CD4-positive, alpha-beta memory T cell (primary cell): Measurements from ENCODE around the gene C1S. TPM values are rescaled to one million over a fixed set of nuclear protein-coding genes. Genes with fewer than 3 reads are reported as not detected.

ENCODE experiments used
- CTCF ChIA-PET: fragments of 350-600 bp; sonication (Branson Sonifier 250); formaldehyde crosslinking; loops from one replicate; lab custom pipeline; 2021; ENCODE audit warnings: inconsistent platforms; ENCODE audit not compliant: partially characterized antibody; lab: Charles Lee
- POLR2A ChIA-PET: fragments of 350-600 bp; sonication (Branson Sonifier 250); formaldehyde crosslinking; loops from one replicate; lab custom pipeline; 2021; ENCODE audit not compliant: partially characterized antibody; lab: Charles Lee
- DNase-seq, 5 donors: peaks; one replicate each; pipeline versions ENCODE4 v3.0.0 to v3.0.0-alpha.2; 2020 to 2022; ENCODE audit warnings: mixed read lengths in 1 of 5
- H3K27ac ChIP-seq: one replicate; pipeline ENCODE4 v1.7.0; 2013; ENCODE audit warnings: low read depth, low read length
- H3K27me3 ChIP-seq: 2 replicates; pipeline ENCODE4 v1.7.0; 2013; ENCODE audit warnings: mild to moderate bottlenecking, low read length, moderate library complexity; ENCODE audit not compliant: insufficient read depth
- H3K36me3 ChIP-seq: 2 replicates; pipeline ENCODE4 v1.7.0; 2013; ENCODE audit warnings: mild to moderate bottlenecking, low read length, moderate library complexity; ENCODE audit not compliant: insufficient read depth
- H3K4me1 ChIP-seq: 2 replicates; pipeline ENCODE4 v1.7.0; 2013; ENCODE audit warnings: mild to moderate bottlenecking, low read length, moderate library complexity; ENCODE audit not compliant: insufficient read depth
- H3K4me3 ChIP-seq, 2 donors: one replicate each; pipeline ENCODE4 v1.7.0; 2013; ENCODE audit warnings: low read length in 2 of 2, mild to moderate bottlenecking in 1 of 2
- H3K9me3 ChIP-seq, 2 donors: one replicate each; pipeline ENCODE4 v1.7.0; 2013; ENCODE audit warnings: low read length in 2 of 2, control low read depth in 1 of 2; ENCODE audit not compliant: control insufficient read depth in 1 of 2
- H3K27ac Mint-ChIP-seq, 7 donors: one replicate each; pipeline ENCODE4 v1.8.0; 2020 to 2021; ENCODE audit warnings: mixed read lengths in 7 of 7, mild to moderate bottlenecking in 6 of 7, inconsistent platforms in 3 of 7, moderate library complexity in 3 of 7
- H3K27me3 Mint-ChIP-seq, 2 donors: one replicate each; pipeline ENCODE4 v1.8.0; 2020 to 2021; ENCODE audit warnings: mixed read lengths in 2 of 2
- H3K36me3 Mint-ChIP-seq, 2 donors: one replicate each; pipeline ENCODE4 v1.8.0; 2020 to 2021; ENCODE audit warnings: mixed read lengths in 2 of 2, inconsistent platforms in 1 of 2, mild to moderate bottlenecking in 1 of 2
- H3K4me1 Mint-ChIP-seq, 4 donors: one replicate each; pipeline ENCODE4 v1.8.0; 2020 to 2021; ENCODE audit warnings: mixed read lengths in 4 of 4, mild to moderate bottlenecking in 1 of 4
- H3K4me3 Mint-ChIP-seq, 8 donors: one replicate each; pipeline ENCODE4 v1.8.0; 2020 to 2021; ENCODE audit warnings: mixed read lengths in 8 of 8, mild to moderate bottlenecking in 7 of 8, moderate library complexity in 6 of 8, inconsistent platforms in 3 of 8
- H3K9me3 Mint-ChIP-seq, 8 donors: one replicate each; pipeline ENCODE4 v1.8.0; 2020 to 2021; ENCODE audit warnings: mixed read lengths in 8 of 8, mild to moderate bottlenecking in 5 of 8, inconsistent platforms in 3 of 8, moderate library complexity in 1 of 8
- intact Hi-C: fragments of 100-400 bp; cut with micrococcal nuclease; formaldehyde crosslinking; loops from one replicate; pipeline ENCODE4 v1.15.1; 2023
- polyA plus RNA-seq, 2 donors: library from polyadenylated mRNA; unstranded; fragments of 300-500 nt; fragmentation: Illumina TruSeq; gene quantifications; one replicate each; pipeline ENCODE4 v1.2.3, GENCODE V29; 2021
- total RNA-seq, 2 experiments: library from RNA; stranded (reverse); gene quantifications; one replicate each; pipeline ENCODE4 v1.2.3, GENCODE V29; 2021

C1S gene
- total and polyA plus RNA-seq, 4 experiments from 2014 or later: 1.3 to 2.6 TPM; not detected in 2

- Mint-ChIP-seq H3K4me3 (peak within 1 kb of the TSS; percentile 70 to 90 (median 86)), H3K36me3 (peaks cover 0 to 3% of the 10 kb centered on the region in 2 donors), H3K4me1 (peaks cover 6 to 12% (median 8%) of the 10 kb centered on the region in 4 donors), H3K27me3 (no peaks in the 10 kb centered on the region), H3K9me3 (peaks cover 0 to 1% (median 0%) of the 10 kb centered on the region in 8 donors), H3K27ac (peak within 1 kb of the TSS in 5 of 7 donors; percentile 57 to 89 (median 84))
- Histone ChIP-seq H3K4me3 (peak within 1 kb of the TSS in 1 of 2 donors; percentile 56), H3K9me3 (no peaks in the 10 kb centered on the region), H3K27me3 (no peaks in the 10 kb centered on the region), H3K36me3 (no peaks in the 10 kb centered on the region), H3K4me1 (peaks cover 15% of the 10 kb centered on the region), H3K27ac (peak within 1 kb of the TSS; percentile 44)
- CTCF ChIA-PET: interaction anchor here (0.8 to 2.7 kb wide), 12 partner anchors 10 to 223 kb away, joined by 3 to 26 read pairs (median 3); partner anchors contain the start of genes C1RL, RNU7-1 and TPI1
- peak; percentile 60 to 71 (median 63) for DNase-seq
- POLR2A ChIA-PET: interaction anchor here (1.0 to 2.3 kb wide), 3 partner anchors 16 to 219 kb away, joined by 3 to 7 read pairs (median 6); partner anchors contain the start of genes C12orf57, RNU7-1 and SPSB2
- intact Hi-C loops: loop anchor here (1.0 to 5.0 kb wide), 4 partner anchors 75 to 223 kb away; partner anchors contain the start of genes C12orf57 and LPCAT3
Observed at GRCh38 chr12:7092229-7092985, 31.9 kb downstream of the C1S start, which contains the start of gene C1R. Gene C1R, minus strand, starts transcription at chr12:7092445. Its CDS starts 57 bp downstream, at chr12:7092388.

DNA sequence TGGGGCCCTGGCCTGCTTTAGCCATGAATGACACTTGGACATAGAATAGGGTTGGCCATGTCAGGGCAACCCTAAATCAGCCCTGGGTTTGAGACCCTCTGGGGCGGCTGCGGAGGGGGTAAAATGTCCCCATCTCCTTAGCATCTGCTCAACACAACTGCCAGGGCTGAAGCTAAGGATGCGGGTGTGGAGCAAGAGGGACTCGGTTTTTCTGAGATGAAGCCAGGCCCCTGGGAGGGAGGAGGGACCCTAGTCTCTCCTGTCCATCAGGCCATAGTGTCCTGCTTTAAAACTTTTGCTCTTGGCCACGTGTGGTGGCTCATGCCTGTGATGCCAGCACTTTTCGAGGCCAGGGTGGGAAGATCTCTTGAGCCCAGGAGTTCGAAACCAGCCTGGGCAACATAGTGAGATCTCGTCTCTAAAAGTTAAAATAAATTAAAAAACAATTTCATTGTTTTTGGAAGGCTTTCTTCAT, 32.5 kb downstream of the C1S start:
- peaks cover 0 to 1% (median 0%) of the 10 kb centered on the region in 8 donors for H3K9me3 Mint-ChIP-seq
- no peaks in the 10 kb centered on the region for H3K27me3 Mint-ChIP-seq
- no peak for DNase-seq
- peaks cover 6 to 12% (median 8%) of the 10 kb centered on the region in 4 donors for H3K4me1 Mint-ChIP-seq
- intact Hi-C loops: loop anchor here (1.0 to 5.0 kb wide), 4 partner anchors 76 to 224 kb away; partner anchors contain the start of genes C12orf57 and LPCAT3
- peak overlapping the region in 2 of 8 donors; percentile 38 to 43 for H3K4me3 Mint-ChIP-seq
- no peak overlapping the region for H3K27ac ChIP-seq
- peak overlapping the region in 1 of 7 donors; percentile 57 for H3K27ac Mint-ChIP-seq
- ChIA-PET CTCF (interaction anchor here (0.8 to 2.7 kb wide), 12 partner anchors 10 to 224 kb away, joined by 3 to 26 read pairs (median 3); partner anchors contain the start of genes C1RL, RNU7-1 and TPI1), POLR2A (interaction anchor here (1.0 to 2.3 kb wide), 3 partner anchors 15 to 220 kb away, joined by 3 to 7 read pairs (median 6); partner anchors contain the start of genes C12orf57, RNU7-1 and SPSB2)
- no peaks in the 10 kb centered on the region for H3K36me3 ChIP-seq
- no peaks in the 10 kb centered on the region for H3K27me3 ChIP-seq
- H3K36me3 Mint-ChIP-seq: peaks cover 0 to 3% of the 10 kb centered on the region in 2 donors
- peaks cover 15% of the 10 kb centered on the region for H3K4me1 ChIP-seq
- no peak overlapping the region for H3K4me3 ChIP-seq
- no peaks in the 10 kb centered on the region for H3K9me3 ChIP-seq

- Mint-ChIP-seq H3K27me3 (no peaks in the 10 kb centered on the region), H3K27ac (peak overlapping the region in 1 of 7 donors; percentile 65), H3K9me3 (peaks cover 0 to 1% (median 0%) of the 10 kb centered on the region in 8 donors), H3K4me3 (no peak overlapping the region), H3K36me3 (peaks cover 3 to 6% of the 10 kb centered on the region in 2 donors), H3K4me1 (peaks cover 6 to 12% (median 8%) of the 10 kb centered on the region in 4 donors)
- Histone ChIP-seq H3K27ac (no peak overlapping the region), H3K9me3 (no peaks in the 10 kb centered on the region), H3K27me3 (no peaks in the 10 kb centered on the region), H3K4me3 (no peak overlapping the region), H3K36me3 (no peaks in the 10 kb centered on the region), H3K4me1 (peaks cover 15% of the 10 kb centered on the region)
- intact Hi-C loops: loop anchor here (5.0 kb wide), 1 partner anchor 76 kb away; the partner anchor contains the start of gene LPCAT3
- CTCF ChIA-PET: interaction anchor here (1.0 to 2.7 kb wide), 9 partner anchors 12 to 224 kb away, joined by 3 to 26 read pairs (median 6); partner anchors contain the start of genes C1RL and TPI1
- DNase-seq: no peak
- POLR2A ChIA-PET: interaction anchor here (0.8 to 2.3 kb wide), 5 partner anchors 9 to 220 kb away, joined by 3 to 7 read pairs (median 3); partner anchors contain the start of genes C12orf57, RNU7-1 and SPSB2
Observed at GRCh38 chr12:7093486-7093885, 33.0 kb downstream of the C1S start.

- POLR2A ChIA-PET: interaction anchor here (0.8 to 2.3 kb wide), 5 partner anchors 9 to 221 kb away, joined by 3 to 7 read pairs (median 3); partner anchors contain the start of genes C12orf57, RNU7-1 and SPSB2
Observed at GRCh38 chr12:7093892-7094291, 33.4 kb downstream of the C1S start.

GRCh38 chr12:7096006-7096932, 35.8 kb downstream of the C1S start:
- Histone ChIP-seq H3K4me3 (no peak overlapping the region), H3K27ac (no peak overlapping the region), H3K4me1 (peaks cover 15% of the 10 kb centered on the region), H3K9me3 (no peaks in the 10 kb centered on the region), H3K27me3 (no peaks in the 10 kb centered on the region), H3K36me3 (peaks cover 7% of the 10 kb centered on the region)
- Mint-ChIP-seq H3K27me3 (no peaks in the 10 kb centered on the region), H3K27ac (peak overlapping the region in 2 of 7 donors; percentile 7 to 79), H3K4me3 (no peak overlapping the region), H3K36me3 (peaks cover 9 to 16% of the 10 kb centered on the region in 2 donors), H3K4me1 (peaks cover 6 to 12% (median 8%) of the 10 kb centered on the region in 4 donors), H3K9me3 (peaks cover 0 to 1% (median 0%) of the 10 kb centered on the region in 8 donors)
- ChIA-PET POLR2A (interaction anchor here (0.7 to 2.5 kb wide), 4 partner anchors 12 to 152 kb away, joined by 3 to 13 read pairs (median 4); partner anchors contain the start of genes C12orf57, C1RL and RNU7-1), CTCF (interaction anchor here (0.9 to 2.2 kb wide), 13 partner anchors 8 to 224 kb away, joined by 3 to 7 read pairs (median 3); partner anchors contain the start of gene SPSB2)
- DNase-seq: no peak
- intact Hi-C loops: no loop called here

More at GRCh38 chr12:7093892-7094291, 33.4 kb downstream of the C1S start:
- Histone ChIP-seq H3K27me3 (no peaks in the 10 kb centered on the region), H3K4me3 (no peak overlapping the region), H3K9me3 (no peaks in the 10 kb centered on the region), H3K27ac (no peak overlapping the region), H3K36me3 (no peaks in the 10 kb centered on the region), H3K4me1 (peaks cover 15% of the 10 kb centered on the region)
- H3K9me3 Mint-ChIP-seq: peaks cover 0 to 1% (median 0%) of the 10 kb centered on the region in 8 donors
- DNase-seq: no peak
- CTCF ChIA-PET: interaction anchor here (1.0 to 2.7 kb wide), 8 partner anchors 14 to 225 kb away, joined by 3 to 26 read pairs (median 8); partner anchors contain the start of genes C1RL and TPI1
- no peak overlapping the region for H3K4me3 Mint-ChIP-seq
- peak overlapping the region in 2 of 7 donors; percentile 61 to 65 for H3K27ac Mint-ChIP-seq
- intact Hi-C loops: loop anchor here (5.0 kb wide), 1 partner anchor 77 kb away; the partner anchor contains the start of gene LPCAT3
- no peaks in the 10 kb centered on the region for H3K27me3 Mint-ChIP-seq
- H3K36me3 Mint-ChIP-seq: peaks cover 4 to 9% of the 10 kb centered on the region in 2 donors
- peaks cover 6 to 12% (median 8%) of the 10 kb centered on the region in 4 donors for H3K4me1 Mint-ChIP-seq
